H1 (cell line): ENCODE results near the gene LRRC32. TPM values are rescaled to one million over a fixed set of nuclear protein-coding genes. Genes with fewer than 3 reads are reported as not detected.

ENCODE experiments used
- BCL11A ChIP-seq, 2 experiments: IDR thresholded peaks; one replicate each; pipeline ENCODE4 v1.6.1; 2011; ENCODE audit warnings: low read depth in 2 of 2, low read length in 2 of 2, mild to moderate bottlenecking in 2 of 2
- CBX5 ChIP-seq: fragments of 300-800, 300-1000 bp; sonication (generic); IDR thresholded peaks from 2 replicates; pipeline ENCODE4 v1.7.1; 2016; ENCODE audit warnings: antibody characterized with exemption, low read length, low read depth
- CHD7 ChIP-seq: fragments of 300-600 bp; sonication (generic); IDR thresholded peaks from 2 replicates; pipeline ENCODE4 v1.7.1; 2012; ENCODE audit warnings: low read length, moderate library complexity, mild to moderate bottlenecking, inconsistent platforms; ENCODE audit not compliant: insufficient replicate concordance
- EGR1 ChIP-seq: IDR thresholded peaks from 2 replicates; pipeline ENCODE4 v1.6.1; 2011; ENCODE audit warnings: low read depth, low read length, borderline replicate concordance
- GABPA ChIP-seq: IDR thresholded peaks from 2 replicates; pipeline ENCODE4 v1.6.1; 2011; ENCODE audit warnings: mild to moderate bottlenecking, low read length, moderate library complexity, borderline replicate concordance; ENCODE audit not compliant: insufficient read depth
- JUN ChIP-seq: IDR thresholded peaks from 2 replicates; pipeline ENCODE4 v1.6.1; 2011; ENCODE audit warnings: low read depth, mild to moderate bottlenecking, improper control_type of control experiment, low read length
- MAX ChIP-seq: IDR thresholded peaks from 2 replicates; pipeline ENCODE4 v1.6.1; 2012; ENCODE audit warnings: inconsistent platforms
- NANOG ChIP-seq: IDR thresholded peaks from 2 replicates; pipeline ENCODE4 v1.6.1; 2011; ENCODE audit warnings: low read length, low read depth, mild to moderate bottlenecking, inconsistent platforms; ENCODE audit not compliant: insufficient read depth, poor library complexity, severe bottlenecking
- SAP30 ChIP-seq: fragments of 300-600 bp; sonication (generic); IDR thresholded peaks from 2 replicates; pipeline ENCODE4 v1.7.1; 2012; ENCODE audit warnings: low read length, moderate library complexity, mild to moderate bottlenecking, inconsistent platforms; ENCODE audit not compliant: insufficient read depth, insufficient replicate concordance
- USF2 ChIP-seq: IDR thresholded peaks from 2 replicates; pipeline ENCODE4 v1.6.1; 2011; ENCODE audit warnings: low read length, improper control_type of control experiment
- polyA plus RNA-seq, 7 experiments: library from polyadenylated mRNA; depleted of rRNA in 3 of 7; stranded (reverse) in 5 of 7; unstranded in 2 of 7; fragments of >200 nt in 5 of 7; fragments of 200-250 nt in 2 of 7; gene quantifications; 1 replicate in 5 of 7; 2 replicates in 1 of 7; 4 replicates in 1 of 7; pipeline versions ENCODE4 v1.2.1 to v1.2.3, GENCODE V29; 2011 to 2013; ENCODE audit warnings: missing spikeins in 2 of 7, mixed read lengths in 2 of 7
- total RNA-seq: library from RNA; stranded (reverse); fragmentation: NEBNext Ultra II Directional; extraction: Animal tissue kit (Norgen Biotek cat#: 25700); gene quantifications from 2 replicates; pipeline ENCODE4 v1.2.1, GENCODE V29; 2021

The LRRC32 gene
- total and polyA plus RNA-seq, 2 of the 8 experiments (the other 6 are each of a cell fraction or from before 2014, with no cell fraction given) = 0.99 to 1.9 TPM

GRCh38 chr11:76719281-76719680 lies 48.7 kb upstream of the LRRC32 start (continued):
- TF ChIP-seq CHD7 (no peak), NANOG (no peak), SAP30 (no peak), GABPA (no peak), MAX (no peak), CBX5 (no peak), USF2 (no peak), JUN (no peak), BCL11A (IDR thresholded peaks at IDR 0.05; ENCODE audit: low read depth in 2 of 2, low read length in 2 of 2) (no peak), EGR1 (no peak)
